HG03139 (cell line): ENCODE measurements around the gene SUPT5H.

Source experiments
- ATAC-seq: cut with Tn5 transposase; IDR thresholded peaks from one replicate; pipeline ENCODE4 v1.9.1; 2021; ENCODE audit not compliant: unreplicated experiment

The SUPT5H gene

DNA sequence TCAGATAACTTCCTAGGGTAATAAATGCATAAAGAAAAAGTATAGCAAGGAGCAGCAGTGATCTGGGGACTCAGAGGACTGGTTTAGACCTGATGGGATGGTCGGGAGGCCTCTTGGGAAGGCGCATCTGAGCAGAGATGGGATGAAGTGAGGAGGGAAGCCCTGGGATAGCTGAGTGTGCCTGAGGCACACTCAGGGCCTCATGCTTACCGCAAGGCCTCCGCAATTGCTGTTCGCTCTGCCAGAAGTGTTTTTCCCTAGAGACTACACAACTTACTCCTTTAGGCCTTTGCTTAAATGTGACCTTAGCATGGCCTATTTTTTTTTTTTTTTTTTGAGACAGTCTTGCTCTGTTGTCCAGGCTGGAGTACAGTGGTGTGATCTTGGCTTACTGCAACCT, 49.3 kb downstream of the SUPT5H start:
- ATAC-seq: no peak

DNA sequence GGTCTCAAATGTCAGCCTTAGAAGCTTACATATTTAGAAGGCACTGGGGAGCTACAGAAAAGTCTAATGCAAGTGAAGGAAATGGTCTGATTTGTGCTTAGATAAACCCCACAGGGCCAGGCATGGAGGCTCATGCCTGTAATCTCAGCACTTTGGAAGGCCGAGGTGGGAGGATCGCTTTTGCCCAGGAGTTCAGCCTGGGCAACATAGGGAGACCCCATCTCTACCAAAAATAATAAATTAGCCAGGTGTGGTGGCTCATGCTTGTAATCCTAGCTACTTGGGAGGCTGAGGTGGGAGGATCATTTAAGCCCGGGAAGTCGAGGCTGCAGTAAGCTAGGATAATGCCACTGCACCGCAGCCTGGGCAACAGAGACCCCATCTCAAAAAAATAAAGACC, 50.7 kb downstream of the SUPT5H start:
- no peak for ATAC-seq

DNA sequence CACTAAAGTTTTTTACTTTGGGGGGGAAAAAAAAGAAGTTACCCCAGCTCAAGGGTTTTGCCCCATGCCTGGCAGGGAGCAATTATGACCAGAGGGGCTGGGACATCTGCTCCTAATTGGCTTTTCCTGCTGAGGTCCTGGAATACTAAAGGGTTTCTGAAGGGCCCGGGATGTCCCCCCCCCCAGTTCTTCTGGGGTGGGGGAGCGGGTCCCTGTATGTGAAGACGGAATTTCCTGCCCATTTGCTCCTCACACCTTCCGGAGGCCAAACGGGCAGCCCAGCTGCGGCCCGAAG, 52.3 kb downstream of the SUPT5H start:
- ATAC-seq: no peak

DNA sequence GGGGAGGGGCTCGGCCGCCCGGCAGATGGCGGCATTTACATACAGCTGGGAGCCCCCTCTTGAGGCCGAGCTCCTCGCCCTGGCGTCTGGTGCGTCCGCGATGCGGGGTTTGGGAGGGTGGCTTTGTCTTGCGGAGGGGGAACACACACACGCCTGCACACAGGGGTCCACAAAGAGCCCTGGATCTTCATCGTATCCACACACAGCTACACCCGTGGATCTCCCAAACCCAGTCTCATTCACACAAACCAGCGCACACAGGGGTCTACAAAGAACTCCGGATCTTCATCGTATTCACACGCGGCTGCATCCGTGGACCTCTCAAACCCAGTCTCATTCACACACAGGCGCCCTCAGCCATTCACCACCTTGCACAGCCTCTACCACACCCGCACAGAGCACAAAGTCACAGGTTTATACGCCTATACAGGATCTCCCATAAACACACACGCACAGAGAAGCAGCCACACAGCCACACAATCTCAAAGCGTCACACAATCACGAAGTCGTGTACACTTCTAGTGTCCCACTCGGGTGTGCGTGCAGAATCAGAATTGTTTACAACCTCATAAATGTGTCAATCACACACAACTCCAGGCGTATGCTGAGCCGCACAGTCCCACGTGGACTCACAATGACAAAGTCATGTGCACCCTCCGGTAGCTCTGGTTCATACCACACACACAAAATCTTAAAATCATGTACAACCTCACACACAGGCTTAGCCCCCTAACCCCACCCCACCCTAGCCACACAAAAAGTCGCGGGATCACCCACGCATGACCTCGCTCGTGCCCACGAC, 52.8 kb downstream of the SUPT5H start:
- ATAC-seq: no peak

DNA sequence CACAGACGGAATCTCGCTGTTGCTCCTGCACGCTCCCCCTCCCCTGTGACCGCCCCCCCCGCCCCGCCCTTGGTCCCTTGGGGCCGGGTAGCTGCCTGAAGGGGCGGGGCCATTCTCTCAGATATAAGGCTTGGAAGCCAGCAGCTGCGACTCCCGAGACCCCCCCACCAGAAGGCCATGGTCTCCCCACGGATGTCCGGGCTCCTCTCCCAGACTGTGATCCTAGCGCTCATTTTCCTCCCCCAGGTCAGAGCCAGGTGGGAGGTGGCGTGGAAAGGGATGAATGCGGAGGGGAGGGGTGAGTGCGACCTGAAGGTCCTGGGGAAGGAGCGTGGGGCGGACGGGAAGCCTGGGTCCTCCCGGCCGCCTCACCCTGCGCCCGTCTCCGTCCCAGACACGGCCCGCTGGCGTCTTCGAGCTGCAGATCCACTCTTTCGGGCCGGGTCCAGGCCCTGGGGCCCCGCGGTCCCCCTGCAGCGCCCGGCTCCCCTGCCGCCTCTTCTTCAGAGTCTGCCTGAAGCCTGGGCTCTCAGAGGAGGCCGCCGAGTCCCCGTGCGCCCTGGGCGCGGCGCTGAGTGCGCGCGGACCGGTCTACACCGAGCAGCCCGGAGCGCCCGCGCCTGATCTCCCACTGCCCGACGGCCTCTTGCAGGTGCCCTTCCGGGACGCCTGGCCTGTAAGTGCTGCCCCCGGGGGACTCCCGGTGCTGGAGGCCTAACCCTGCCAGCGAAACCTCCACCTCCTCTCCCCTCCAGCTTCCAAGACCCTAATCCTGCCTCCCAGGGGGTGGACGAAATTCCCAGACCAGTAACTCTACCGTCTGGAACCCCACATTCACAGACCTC, 53.6 kb downstream of the SUPT5H start, which contains the start of gene DLL3:
Gene DLL3, plus strand, starts transcription at position 150 of the 845 bp plus-strand sequence. Its CDS starts 28 bp downstream, at position 178.
- ATAC-seq: no peak

DNA sequence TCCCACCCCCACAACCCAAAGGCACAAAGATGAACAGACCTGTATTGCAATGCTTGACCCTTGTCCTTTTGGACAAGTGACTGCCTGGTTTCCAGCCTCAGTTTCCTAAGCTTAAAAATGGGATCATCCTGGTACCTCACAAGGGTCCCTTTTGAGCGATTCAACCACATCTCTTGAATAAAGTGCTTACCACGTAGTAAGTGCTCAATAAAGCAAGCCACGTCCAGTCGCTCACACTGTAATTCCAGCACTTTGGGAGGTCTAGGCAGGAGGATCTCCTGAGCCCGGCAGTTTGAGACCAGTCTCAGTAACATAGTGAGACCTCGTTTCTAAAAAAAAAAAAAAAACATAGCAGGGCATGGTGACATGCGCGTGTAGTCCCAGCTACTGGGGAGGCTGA, 54.5 kb downstream of the SUPT5H start:
- no peak for ATAC-seq

DNA sequence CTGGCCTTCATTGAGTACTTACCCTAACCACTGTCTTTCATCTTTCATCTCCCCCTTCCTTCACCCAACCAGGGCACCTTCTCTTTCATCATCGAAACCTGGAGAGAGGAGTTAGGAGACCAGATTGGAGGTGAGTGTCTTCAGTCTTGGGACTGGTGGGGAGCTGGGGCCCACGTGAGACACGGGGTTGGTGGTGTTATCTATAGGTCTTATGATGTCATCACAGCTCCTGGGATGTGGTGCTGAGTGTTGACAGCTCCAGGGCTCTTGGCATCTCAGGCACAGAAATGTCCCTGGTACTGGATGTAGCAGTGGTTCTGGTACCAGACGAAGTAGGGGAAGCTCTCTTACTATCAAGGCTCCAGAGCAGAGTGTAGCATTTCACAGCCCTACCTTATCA, 55.2 kb downstream of the SUPT5H start:
- ATAC-seq: no peak

DNA sequence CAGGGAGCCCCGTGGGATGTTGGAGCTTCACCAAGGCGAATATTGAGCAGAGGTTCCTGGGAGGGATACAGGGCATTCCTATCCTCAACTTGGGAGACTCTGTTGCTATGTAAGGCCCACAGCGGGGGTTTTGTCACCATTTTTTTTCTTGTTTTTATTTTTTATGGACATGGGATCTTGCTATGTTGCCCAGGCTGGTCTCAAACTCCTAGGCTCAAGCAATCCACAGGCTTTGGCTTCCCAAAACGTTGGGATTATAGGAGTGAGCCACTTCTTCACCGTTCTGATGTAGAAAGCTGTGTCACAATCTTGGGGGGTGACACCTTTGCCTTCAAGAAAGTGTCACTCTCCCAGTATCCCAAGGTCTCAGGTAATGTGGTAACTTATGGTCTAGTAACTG, 56.0 kb downstream of the SUPT5H start:
- no peak for ATAC-seq

DNA sequence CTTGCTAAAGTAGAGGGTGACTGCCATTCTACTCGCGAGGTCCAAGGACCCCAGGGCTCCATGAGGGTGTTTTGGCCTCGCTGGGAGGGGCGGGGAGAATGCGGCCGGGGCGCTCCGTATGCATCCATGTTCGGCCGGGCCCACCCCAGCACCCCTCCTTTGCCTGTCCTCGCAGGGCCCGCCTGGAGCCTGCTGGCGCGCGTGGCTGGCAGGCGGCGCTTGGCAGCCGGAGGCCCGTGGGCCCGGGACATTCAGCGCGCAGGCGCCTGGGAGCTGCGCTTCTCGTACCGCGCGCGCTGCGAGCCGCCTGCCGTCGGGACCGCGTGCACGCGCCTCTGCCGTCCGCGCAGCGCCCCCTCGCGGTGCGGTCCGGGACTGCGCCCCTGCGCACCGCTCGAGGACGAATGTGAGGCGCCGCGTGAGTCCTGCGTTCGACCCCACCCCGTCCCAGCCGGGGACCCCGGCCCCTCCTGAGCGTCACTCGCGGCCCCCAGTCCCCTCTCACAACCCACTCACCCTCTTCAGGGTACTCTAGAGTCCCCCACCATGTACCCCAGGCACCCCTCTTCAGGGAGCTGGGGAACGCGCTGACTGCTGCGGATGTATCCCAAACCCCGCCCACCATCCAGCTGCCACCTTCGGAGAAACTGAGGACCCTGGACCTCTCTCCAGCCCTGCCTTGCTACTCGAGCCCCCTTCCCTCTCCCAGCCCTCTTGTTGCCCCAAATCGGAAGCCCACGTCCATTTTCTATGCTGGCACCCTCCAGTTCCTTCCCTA, 57.4 kb downstream of the SUPT5H start:
- ATAC-seq: no peak

DNA sequence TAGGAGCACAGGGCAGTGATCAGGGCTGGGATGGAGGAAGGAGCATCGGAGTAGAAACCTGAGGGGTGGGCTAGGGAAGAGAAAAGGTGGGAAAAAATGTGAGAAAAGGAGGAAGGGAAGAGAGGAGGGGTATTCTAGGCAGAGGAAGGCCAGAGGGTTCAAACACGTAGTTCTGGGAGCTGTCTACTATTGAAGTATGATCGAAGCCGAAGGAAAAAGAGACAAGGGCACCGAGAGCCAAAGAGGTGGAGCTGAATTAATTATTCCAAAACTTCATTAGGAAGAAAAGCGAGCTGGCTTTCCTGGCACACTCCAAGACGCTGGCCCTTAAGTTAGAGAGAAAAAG, 61.2 kb downstream of the SUPT5H start:
- no peak for ATAC-seq

DNA sequence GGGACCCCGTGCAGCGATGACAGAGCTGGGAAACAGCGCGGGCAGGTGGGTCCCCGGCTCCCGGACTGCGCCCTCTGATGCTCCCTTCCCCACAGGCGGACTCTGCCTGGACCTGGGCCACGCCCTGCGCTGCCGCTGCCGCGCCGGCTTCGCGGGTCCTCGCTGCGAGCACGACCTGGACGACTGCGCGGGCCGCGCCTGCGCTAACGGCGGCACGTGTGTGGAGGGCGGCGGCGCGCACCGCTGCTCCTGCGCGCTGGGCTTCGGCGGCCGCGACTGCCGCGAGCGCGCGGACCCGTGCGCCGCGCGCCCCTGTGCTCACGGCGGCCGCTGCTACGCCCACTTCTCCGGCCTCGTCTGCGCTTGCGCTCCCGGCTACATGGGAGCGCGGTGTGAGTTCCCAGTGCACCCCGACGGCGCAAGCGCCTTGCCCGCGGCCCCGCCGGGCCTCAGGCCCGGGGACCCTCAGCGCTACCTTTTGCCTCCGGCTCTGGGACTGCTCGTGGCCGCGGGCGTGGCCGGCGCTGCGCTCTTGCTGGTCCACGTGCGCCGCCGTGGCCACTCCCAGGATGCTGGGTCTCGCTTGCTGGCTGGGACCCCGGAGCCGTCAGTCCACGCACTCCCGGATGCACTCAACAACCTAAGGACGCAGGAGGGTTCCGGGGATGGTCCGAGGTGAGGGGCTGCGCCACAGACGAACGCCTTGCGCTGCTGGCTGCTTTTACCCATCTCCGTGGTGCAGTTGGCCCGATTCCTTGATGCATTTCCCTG, 61.7 kb downstream of the SUPT5H start:
- no peak for ATAC-seq

DNA sequence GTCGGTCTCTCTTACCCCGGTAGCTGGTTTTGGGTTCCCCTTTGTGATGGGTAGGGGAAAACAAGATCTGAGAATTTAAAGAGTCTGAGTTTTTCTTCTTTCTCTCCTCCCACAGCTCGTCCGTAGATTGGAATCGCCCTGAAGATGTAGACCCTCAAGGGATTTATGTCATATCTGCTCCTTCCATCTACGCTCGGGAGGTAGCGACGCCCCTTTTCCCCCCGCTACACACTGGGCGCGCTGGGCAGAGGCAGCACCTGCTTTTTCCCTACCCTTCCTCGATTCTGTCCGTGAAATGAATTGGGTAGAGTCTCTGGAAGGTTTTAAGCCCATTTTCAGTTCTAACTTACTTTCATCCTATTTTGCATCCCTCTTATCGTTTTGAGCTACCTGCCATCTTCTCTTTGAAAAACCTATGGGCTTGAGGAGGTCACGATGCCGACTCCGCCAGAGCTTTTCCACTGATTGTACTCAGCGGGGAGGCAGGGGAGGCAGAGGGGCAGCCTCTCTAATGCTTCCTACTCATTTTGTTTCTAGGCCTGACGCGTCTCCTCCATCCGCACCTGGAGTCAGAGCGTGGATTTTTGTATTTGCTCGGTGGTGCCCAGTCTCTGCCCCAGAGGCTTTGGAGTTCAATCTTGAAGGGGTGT, 62.5 kb downstream of the SUPT5H start:
- ATAC-seq: no peak

DNA sequence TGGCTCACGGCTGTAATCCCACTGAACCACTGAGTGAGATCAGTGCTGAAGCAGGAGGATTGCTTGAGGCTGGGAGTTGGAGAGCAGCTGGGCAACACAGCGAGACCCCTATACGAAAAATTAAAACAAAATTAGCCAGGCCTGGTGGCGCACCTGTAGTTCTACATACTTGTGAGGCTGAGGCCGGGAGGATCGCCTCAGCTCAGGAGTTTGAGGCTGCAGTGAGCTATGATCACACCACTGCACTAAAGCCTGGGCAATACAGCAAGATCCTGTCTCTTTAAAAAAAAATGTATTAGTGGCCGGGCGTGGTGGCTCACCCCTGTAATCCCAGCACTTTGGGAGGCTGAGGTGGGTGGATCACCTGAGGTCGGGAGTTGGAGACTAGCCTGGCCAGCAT, 63.2 kb downstream of the SUPT5H start:
- no peak for ATAC-seq

DNA sequence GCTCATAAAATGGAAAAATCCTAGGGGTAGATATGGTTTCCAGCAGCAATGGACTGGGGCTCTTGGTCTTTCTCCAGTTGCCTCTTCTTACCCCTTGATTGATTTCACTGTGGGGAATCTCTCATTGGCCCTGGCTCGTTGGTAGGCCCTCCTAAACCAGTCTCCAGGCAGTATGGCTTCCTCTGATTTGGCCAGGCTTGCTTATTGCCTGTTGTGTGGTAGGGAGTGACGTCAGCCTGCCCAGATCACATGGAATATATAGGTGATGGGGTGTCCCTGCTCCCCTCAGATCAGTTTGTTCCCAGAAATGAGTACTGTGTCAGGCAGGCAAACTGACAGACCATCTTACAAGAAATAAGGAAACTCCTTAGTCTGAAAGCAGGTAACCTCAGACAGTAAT, 63.9 kb downstream of the SUPT5H start:
- ATAC-seq: no peak

DNA sequence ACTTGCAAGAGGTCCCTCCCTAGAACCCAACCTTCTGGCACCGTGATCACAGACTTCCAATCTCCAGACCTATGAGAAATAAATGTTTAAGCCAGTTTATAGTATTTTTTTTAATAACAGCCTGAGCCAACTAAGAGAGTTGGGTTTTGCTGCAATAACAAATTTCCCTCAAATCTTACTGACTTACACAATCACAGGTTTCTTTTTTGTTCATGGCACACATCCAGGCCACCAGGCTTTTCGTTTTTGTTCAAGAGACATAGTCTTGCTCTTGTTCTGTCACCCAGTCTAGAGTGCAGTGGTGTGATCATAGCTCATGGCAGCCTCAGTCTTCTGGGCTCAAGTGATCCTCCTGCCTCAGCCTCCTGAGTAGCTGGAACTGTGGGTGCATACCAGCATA, 67.6 kb downstream of the SUPT5H start:
- ATAC-seq: no peak

DNA sequence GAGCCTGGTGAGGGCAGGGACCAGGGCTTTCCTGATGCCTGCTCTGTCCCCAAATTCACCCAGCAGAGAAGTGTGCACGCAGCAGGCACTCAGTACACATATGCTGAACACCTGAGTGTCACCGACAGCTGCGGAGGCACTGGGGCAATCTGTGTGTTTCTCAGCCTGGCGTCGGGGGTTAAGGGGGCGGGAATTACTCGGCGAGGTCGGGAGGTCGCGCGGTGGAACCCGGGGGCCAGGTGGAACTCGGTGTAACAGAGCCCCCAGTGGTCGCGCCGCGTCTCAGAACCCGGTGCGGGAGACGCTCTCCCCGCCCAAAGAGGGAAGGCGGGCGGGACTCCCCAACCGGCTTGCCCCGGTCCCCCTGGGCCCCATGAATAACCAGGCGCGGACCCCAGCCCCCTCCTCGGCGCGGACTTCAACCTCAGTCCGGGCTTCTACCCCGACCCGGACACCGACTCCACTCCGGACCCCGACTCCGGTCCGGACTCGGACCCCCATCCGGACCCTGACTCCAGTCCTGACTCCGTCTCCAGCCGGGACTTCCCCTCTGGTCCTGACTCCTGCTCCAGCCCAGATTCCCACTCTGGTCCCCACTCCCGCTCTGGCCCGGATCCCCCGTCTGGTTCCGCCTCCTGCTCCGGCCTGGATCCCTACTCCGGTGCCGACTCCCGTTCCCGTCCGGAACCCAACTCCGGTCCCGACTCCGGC, 69.6 kb downstream of the SUPT5H start, which contains the start of gene SELENOV:
Gene SELENOV, plus strand, starts transcription at position 300 of the 711 bp plus-strand sequence. Its CDS starts 74 bp downstream, at position 374.
- ATAC-seq: no peak

DNA sequence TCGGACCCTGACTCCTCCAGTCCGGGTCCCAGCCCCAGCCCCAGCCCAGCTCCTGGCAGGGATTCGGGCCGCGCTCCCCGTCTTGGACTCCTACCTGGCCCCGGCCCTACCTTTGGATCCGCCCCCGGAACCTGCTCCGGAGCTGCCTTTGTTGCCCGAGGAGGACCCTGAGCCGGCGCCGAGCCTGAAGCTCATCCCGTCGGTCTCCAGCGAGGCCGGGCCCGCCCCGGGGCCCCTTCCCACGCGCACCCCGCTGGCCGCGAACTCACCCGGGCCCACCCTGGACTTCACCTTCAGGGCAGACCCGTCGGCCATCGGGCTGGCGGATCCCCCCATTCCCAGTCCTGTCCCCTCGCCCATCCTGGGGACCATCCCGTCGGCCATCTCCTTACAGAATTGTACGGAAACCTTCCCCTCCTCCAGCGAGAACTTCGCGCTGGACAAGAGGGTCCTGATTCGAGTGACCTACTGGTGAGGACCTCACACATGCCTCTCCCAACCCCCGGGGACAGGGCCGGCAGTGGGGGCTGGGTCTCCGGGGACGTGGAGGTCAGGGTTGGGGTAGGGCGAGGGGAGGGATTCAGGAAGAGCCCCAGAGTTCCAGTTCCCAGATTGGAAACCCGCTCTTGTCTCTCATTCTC, 70.3 kb downstream of the SUPT5H start:
- ATAC-seq: no peak

DNA sequence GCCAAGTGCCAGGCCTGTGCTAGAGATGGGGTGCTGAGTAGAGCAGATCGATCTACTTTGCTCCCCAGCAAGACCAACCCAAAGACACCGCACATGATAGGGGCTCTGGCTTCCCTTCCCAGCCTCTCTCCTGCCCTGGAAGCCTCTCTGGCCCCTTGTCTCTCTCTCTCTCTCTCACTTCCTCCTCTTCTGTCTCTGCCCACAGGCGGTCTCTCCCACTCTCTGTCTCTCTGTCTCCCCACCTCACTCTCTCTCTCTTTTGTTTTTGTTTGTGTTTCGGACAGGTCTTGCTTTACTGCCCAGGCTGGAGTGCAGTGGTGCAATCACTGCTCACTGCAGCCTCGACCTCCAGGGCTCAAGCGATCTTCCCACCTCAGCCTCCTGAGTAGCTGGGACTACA, 70.9 kb downstream of the SUPT5H start:
- no peak for ATAC-seq

DNA sequence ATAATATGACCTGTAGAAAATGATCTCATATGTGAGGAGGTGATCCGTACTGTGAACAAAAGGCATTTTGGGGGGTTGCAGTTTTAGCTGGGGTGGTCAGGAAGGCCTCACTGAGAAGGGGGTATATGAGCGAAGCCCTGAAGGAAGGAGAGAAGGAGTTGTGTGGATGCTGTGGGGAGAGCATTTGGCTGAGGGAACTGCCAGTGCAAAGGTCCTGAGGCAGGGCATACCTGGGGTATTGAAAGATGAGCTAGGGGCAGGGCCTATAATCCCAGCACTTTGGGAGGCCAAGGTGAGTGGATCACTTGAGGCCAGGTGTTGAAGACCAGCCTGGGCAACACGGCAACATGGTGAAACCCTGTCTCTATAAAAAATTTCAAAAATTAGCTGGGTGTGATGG, 72.0 kb downstream of the SUPT5H start:
- ATAC-seq: no peak
